GM12878 (cell line): ENCODE data around the gene FAF1. TPM values are rescaled to one million over a fixed set of nuclear protein-coding genes. Genes with fewer than 3 reads are reported as not detected.

Experiments used
- ATAC-seq: fragments of 200-7000 bp; cut with Tn5 transposase; 3 replicates; pipeline ENCODE4 v1.9.1; 2020; ENCODE audit warnings: mild to moderate bottlenecking, moderate library complexity
- BruUV-seq: library from RNA; stranded (reverse); fragments of 400-500 nt; replicated peaks from 2 replicates; lab custom pipeline; 2021; lab: Mats Ljungman, UMichigan
- CTCF ChIA-PET: fragments of 300-600 bp; sonication (Branson Sonifier 250); formaldehyde crosslinking; extraction: SDS; loops from one replicate; lab custom pipeline; 2021; ENCODE audit warnings: inconsistent platforms; lab: Yijun Ruan, JAX
- POLR2A ChIA-PET: fragments of 350-600 bp; formaldehyde crosslinking; extraction: SDS; loops from one replicate; lab custom pipeline; 2021; ENCODE audit warnings: inconsistent platforms; lab: Charles Lee
- RAD21 ChIA-PET: fragments of 300-600 bp; sonication (Branson Sonifier 250); formaldehyde crosslinking; loops from one replicate; lab custom pipeline; 2023; ENCODE audit warnings: antibody characterized with exemption; ENCODE audit not compliant: unreplicated experiment; lab: Charles Lee
- SMC1A ChIA-PET: fragments of 300-600 bp; sonication (Branson Sonifier 250); formaldehyde crosslinking; loops from one replicate; lab custom pipeline; 2023; ENCODE audit not compliant: unreplicated experiment, uncharacterized antibody; lab: Charles Lee
- DNase-seq: peaks from one replicate; pipeline ENCODE4 v3.0.0-alpha.2; 2011; ENCODE audit warnings: low read depth, low spot score
- FAIRE-seq: peaks from 3 replicates; lab custom pipeline; 2011; peaks lifted over from hg19 to GRCh38; lab: Jason Lieb, UNC
- H2AFZ ChIP-seq: 2 replicates; pipeline ENCODE4 v1.6.0; 2011; ENCODE audit warnings: low read depth, low read length, control low read depth; ENCODE audit not compliant: control insufficient read depth
- H3K27ac ChIP-seq: 2 replicates; pipeline ENCODE4 v1.5.1; 2011; ENCODE audit warnings: control low read depth; ENCODE audit not compliant: control insufficient read depth, insufficient read depth
- H3K27me3 ChIP-seq, 2 experiments: replicated peaks in 1 of 2; 2 replicates each; pipeline versions ENCODE4 v1.6.0 to v1.6.1; 2011; ENCODE audit warnings: low read length in 1 of 2; ENCODE audit not compliant: control insufficient read depth in 2 of 2, insufficient read depth in 2 of 2
- H3K36me3 ChIP-seq, 2 experiments: 2 replicates each; pipeline ENCODE4 v1.5.1; 2011; ENCODE audit warnings: low read length in 1 of 2; ENCODE audit not compliant: control insufficient read depth in 2 of 2, insufficient read depth in 2 of 2
- H3K4me1 ChIP-seq: 2 replicates; pipeline ENCODE4 v1.6.1; 2011; ENCODE audit warnings: mild to moderate bottlenecking, low read length, moderate library complexity, mixed read lengths; ENCODE audit not compliant: control insufficient read depth, insufficient read depth
- H3K4me2 ChIP-seq: 2 replicates; pipeline ENCODE4 v1.6.0; 2011; ENCODE audit warnings: control low read depth; ENCODE audit not compliant: control insufficient read depth, insufficient read depth
- H3K4me3 ChIP-seq: fragments of 200-600 bp; sonication (generic); 2 replicates; pipeline ENCODE4 v1.5.1; 2016
- H3K79me2 ChIP-seq: 2 replicates; pipeline ENCODE4 v1.6.0; 2011; ENCODE audit warnings: low read length; ENCODE audit not compliant: control insufficient read depth, insufficient read depth
- H3K9ac ChIP-seq: 2 replicates; pipeline ENCODE4 v1.8.0; 2011; ENCODE audit warnings: low read length, control low read depth, mixed read lengths; ENCODE audit not compliant: control insufficient read depth, insufficient read depth
- H3K9me3 ChIP-seq: replicated peaks from 3 replicates; pipeline ENCODE4 v1.5.1; 2011; ENCODE audit warnings: mild to moderate bottlenecking, low read length; ENCODE audit not compliant: control insufficient read depth, insufficient read depth
- H4K20me1 ChIP-seq: 2 replicates; pipeline ENCODE4 v1.6.0; 2011; ENCODE audit not compliant: control insufficient read depth, insufficient read depth
- CBX3 ChIP-seq: fragments of 200-600 bp; sonication (generic); IDR thresholded peaks from 2 replicates; pipeline ENCODE4 v1.6.1; 2016; ENCODE audit warnings: low read depth, borderline replicate concordance
- CREB1 ChIP-seq: IDR thresholded peaks from 2 replicates; pipeline ENCODE4 v1.6.1; 2012; ENCODE audit warnings: low read depth, mild to moderate bottlenecking, inconsistent platforms
- EED ChIP-seq: sonication (generic); IDR thresholded peaks from 2 replicates; pipeline ENCODE4 v1.6.1; 2016; ENCODE audit warnings: antibody characterized with exemption, low read depth
- IKZF1 ChIP-seq: fragments of 450-650 bp; conservative IDR thresholded peaks from 2 replicates; pipeline ENCODE4 v1.6.1; 2017; ENCODE audit warnings: antibody characterized with exemption, mild to moderate bottlenecking
- JUNB ChIP-seq: IDR thresholded peaks from 2 replicates; pipeline ENCODE4 v1.6.1; 2016; ENCODE audit warnings: antibody characterized with exemption, mild to moderate bottlenecking
- PAX5 ChIP-seq: IDR thresholded peaks from 2 replicates; pipeline ENCODE4 v1.6.1; 2011; ENCODE audit warnings: low read depth, low read length, borderline replicate concordance
- SMAD1 ChIP-seq: fragments of 450-650 bp; IDR thresholded peaks from 2 replicates; pipeline ENCODE4 v1.6.1; 2018; ENCODE audit warnings: mild to moderate bottlenecking, low read depth; ENCODE audit not compliant: partially characterized antibody
- SUZ12 ChIP-seq: fragments of 200-600 bp; sonication (generic); IDR thresholded peaks from one replicate; pipeline ENCODE4 v1.6.1; 2018; ENCODE audit warnings: antibody characterized with exemption, mild to moderate bottlenecking; ENCODE audit not compliant: unreplicated experiment
- WRNIP1 ChIP-seq: IDR thresholded peaks from 2 replicates; pipeline ENCODE4 v1.6.1; 2011; ENCODE audit warnings: low read depth, low read length, improper control_type of control experiment, borderline replicate concordance
- WGBS: methylation state at CpG from one replicate; pipeline ENCODE4 v1.1.6; 2016; ENCODE audit warnings: low lambda C conversion rate; ENCODE audit not compliant: insufficient replicate concordance, insufficient coverage; ENCODE audit errors: missing lambda C conversion rate; 5-methylcytosine and 5-hydroxymethylcytosine counted together
- in situ Hi-C: fragments of 300-500 bp; cut with MboI; formaldehyde crosslinking; loops from 9 replicates; pipeline ENCODE4 v1.14.3; 2018; ENCODE audit warnings: mixed read lengths
- intact Hi-C: fragments of 100-400 bp; cut with micrococcal nuclease; formaldehyde crosslinking; loops from one replicate; pipeline ENCODE4 v1.14.2; 2022; ENCODE audit not compliant: unreplicated experiment
- polyA plus RNA-seq, 11 experiments: library from polyadenylated mRNA; depleted of rRNA in 4 of 11; unstranded in 6 of 11; stranded (reverse) in 5 of 11; fragments of >200 nt; fragmentation: Nextera tagmentation in 4 of 11; fragmentation: Illumina TruSeq in 1 of 11; extraction: Ambion mirVana in 4 of 11; extraction: Trizol in 1 of 11; gene quantifications; 1 replicate in 1 of 11; 2 replicates in 10 of 11; pipeline versions ENCODE4 v1.2.1 to v1.2.3, GENCODE V29; 2011 to 2016; ENCODE audit warnings: inconsistent platforms in 2 of 11, missing spikeins in 2 of 11, low read depth in 1 of 11
- total RNA-seq, 4 experiments: library from RNA; depleted of rRNA in 3 of 4; stranded (reverse); fragments of >200 nt in 3 of 4; fragmentation: Illumina TruSeq in 1 of 4; extraction: Trizol in 1 of 4; gene quantifications; 2 replicates each; pipeline versions ENCODE4 v1.2.1 to v1.2.3, GENCODE V29; 2013 to 2021
- TF ChIP-seq, protein P1 (sequence below): IDR thresholded peaks from 2 replicates; pipeline ENCODE4 v1.6.1; 2011; ENCODE audit warnings: mild to moderate bottlenecking, low read depth, low read length, moderate library complexity; ENCODE audit not compliant: insufficient replicate concordance
- TF ChIP-seq, protein P2 (sequence below): IDR thresholded peaks from 2 replicates; pipeline ENCODE4 v1.6.1; 2011; ENCODE audit warnings: borderline replicate concordance, low read depth, mild to moderate bottlenecking, moderate library complexity, mixed read lengths, low read length; ENCODE audit not compliant: insufficient read depth; ENCODE audit errors: extremely low read length
- TF ChIP-seq, protein P3 (sequence below): IDR thresholded peaks from 2 replicates; pipeline ENCODE4 v1.6.1; 2012; ENCODE audit warnings: low read depth, low read length, improper control_type of control experiment

Gene FAF1
- total and polyA plus RNA-seq, 10 of the 15 experiments (the other 5 are each of a cell fraction or from before 2014, with no cell fraction given): 8.6 to 54.5 (median 23.7) TPM

DNA sequence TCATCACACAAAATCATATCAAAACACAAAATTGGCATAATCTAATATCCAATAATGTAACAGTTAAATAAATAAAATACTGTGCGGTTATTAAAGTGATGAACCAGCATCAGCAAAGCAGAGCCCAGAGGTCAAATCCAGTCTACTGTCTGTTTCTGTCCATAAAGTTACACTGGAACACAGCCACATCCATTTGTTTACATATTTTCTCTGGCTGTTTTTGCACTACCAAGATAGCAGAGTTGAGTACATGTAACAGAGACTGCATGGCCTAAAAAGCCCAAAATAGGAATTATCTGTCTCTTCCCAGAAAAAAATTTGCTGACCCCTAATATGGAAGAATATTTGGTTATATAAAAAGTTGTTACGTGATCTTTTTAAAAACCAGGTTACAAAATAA is 294.7 kb downstream of the FAF1 start (continued):
- no peak for TF ChIP-seq EED
- TF ChIP-seq JUNB: no peak
- TF ChIP-seq, protein P1, sequence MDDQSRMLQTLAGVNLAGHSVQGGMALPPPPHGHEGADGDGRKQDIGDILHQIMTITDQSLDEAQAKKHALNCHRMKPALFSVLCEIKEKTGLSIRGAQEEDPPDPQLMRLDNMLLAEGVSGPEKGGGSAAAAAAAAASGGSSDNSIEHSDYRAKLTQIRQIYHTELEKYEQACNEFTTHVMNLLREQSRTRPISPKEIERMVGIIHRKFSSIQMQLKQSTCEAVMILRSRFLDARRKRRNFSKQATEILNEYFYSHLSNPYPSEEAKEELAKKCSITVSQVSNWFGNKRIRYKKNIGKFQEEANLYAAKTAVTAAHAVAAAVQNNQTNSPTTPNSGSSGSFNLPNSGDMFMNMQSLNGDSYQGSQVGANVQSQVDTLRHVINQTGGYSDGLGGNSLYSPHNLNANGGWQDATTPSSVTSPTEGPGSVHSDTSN: no peak
- TF ChIP-seq IKZF1: no peak
- TF ChIP-seq, protein P2, sequence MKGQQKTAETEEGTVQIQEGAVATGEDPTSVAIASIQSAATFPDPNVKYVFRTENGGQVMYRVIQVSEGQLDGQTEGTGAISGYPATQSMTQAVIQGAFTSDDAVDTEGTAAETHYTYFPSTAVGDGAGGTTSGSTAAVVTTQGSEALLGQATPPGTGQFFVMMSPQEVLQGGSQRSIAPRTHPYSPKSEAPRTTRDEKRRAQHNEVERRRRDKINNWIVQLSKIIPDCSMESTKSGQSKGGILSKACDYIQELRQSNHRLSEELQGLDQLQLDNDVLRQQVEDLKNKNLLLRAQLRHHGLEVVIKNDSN: no peak

DNA sequence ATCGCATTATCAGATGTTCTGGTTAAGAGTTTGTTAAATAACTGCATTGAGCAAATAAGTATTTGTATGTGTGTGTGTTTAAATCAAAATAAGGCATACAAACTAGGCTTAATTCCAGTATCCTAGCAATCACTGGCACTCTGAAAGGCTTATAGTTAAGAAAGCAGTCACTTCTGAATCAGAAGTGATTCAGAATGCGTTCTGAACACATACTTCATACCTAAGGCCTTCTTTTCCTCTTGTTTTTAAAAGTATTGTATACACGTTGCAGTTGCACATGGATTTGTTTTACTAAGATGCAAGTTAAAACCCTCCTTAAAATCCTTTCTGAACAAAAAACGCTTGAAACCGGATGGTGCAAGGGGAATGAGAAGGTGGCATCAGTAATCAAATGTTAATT is 298.4 kb downstream of the FAF1 start:
- no TSS peak for BruUV-seq
- FAIRE-seq: no peak
- ATAC-seq: no peak
- no peak for TF ChIP-seq SMAD1
- TF ChIP-seq CBX3: no peak
- no peak for TF ChIP-seq PAX5
- TF ChIP-seq CREB1: no peak
- TF ChIP-seq WRNIP1: no peak
- TF ChIP-seq, protein P3, sequence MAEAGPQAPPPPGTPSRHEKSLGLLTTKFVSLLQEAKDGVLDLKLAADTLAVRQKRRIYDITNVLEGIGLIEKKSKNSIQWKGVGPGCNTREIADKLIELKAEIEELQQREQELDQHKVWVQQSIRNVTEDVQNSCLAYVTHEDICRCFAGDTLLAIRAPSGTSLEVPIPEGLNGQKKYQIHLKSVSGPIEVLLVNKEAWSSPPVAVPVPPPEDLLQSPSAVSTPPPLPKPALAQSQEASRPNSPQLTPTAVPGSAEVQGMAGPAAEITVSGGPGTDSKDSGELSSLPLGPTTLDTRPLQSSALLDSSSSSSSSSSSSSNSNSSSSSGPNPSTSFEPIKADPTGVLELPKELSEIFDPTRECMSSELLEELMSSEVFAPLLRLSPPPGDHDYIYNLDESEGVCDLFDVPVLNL: no peak
- no peak for TF ChIP-seq SUZ12
- TF ChIP-seq, all 136 proteins: peak for 0
- Histone ChIP-seq H2AFZ (no peak overlapping the region), H4K20me1 (no peaks in the 10 kb centered on the region), H3K4me2 (no peak overlapping the region), H3K36me3 (no peaks in the 10 kb centered on the region), H3K4me1 (no peaks in the 10 kb centered on the region), H3K27ac (no peak overlapping the region), H3K79me2 (no peaks in the 10 kb centered on the region), H3K9ac (no peak overlapping the region), H3K4me3 (no peak overlapping the region), H3K9me3 (no peaks in the 10 kb centered on the region), H3K27me3 (no peaks in the 10 kb centered on the region)
- POLR2A ChIA-PET: no interaction called here
- intact Hi-C loops (no loop called here), in situ Hi-C loops (no loop called here)
- 88% methylated on average over 5 of the region's 5 CpGs for WGBS
- CTCF ChIA-PET: no interaction called here
- no peak for DNase-seq
- SMC1A ChIA-PET: no interaction called here
- RAD21 ChIA-PET: no interaction called here
